H9 (cell line): ENCODE measurements around the gene ROR1. TPM values are rescaled to one million over a fixed set of nuclear protein-coding genes. Genes with fewer than 3 reads are reported as not detected.
"Not testable (repeated sequence)": the region's sequence is repeated elsewhere in the genome, so short reads cannot be mapped to it uniquely, and the experiment has no call there.

Experiments used
- DNase-seq: peaks from one replicate; pipeline ENCODE4 v3.0.0-alpha.2; 2017
- H2AFZ ChIP-seq: one replicate; pipeline ENCODE4 v1.6.1; 2013; ENCODE audit warnings: mild to moderate bottlenecking, low read length, control low read depth, moderate library complexity
- H2AK5ac ChIP-seq: 2 replicates; pipeline ENCODE4 v1.6.1; 2013; ENCODE audit warnings: low read length, control low read depth, mixed read lengths; ENCODE audit not compliant: insufficient read length
- H2BK120ac ChIP-seq: one replicate; pipeline ENCODE4 v1.6.1; 2013; ENCODE audit warnings: low read depth, mild to moderate bottlenecking, low read length, control low read depth, inconsistent platforms; ENCODE audit not compliant: poor library complexity, severe bottlenecking
- H2BK12ac ChIP-seq: 2 replicates; pipeline ENCODE4 v1.6.1; 2013; ENCODE audit warnings: low read length, control low read depth, mixed read lengths, low read depth; ENCODE audit not compliant: insufficient read length
- H2BK15ac ChIP-seq: 2 replicates; pipeline ENCODE4 v1.6.1; 2013; ENCODE audit warnings: low read depth, low read length, control low read depth
- H2BK20ac ChIP-seq: one replicate; pipeline ENCODE4 v1.6.1; 2013; ENCODE audit warnings: low read depth, mild to moderate bottlenecking, low read length, control low read depth, inconsistent platforms; ENCODE audit not compliant: poor library complexity, severe bottlenecking
- H2BK5ac ChIP-seq: 2 replicates; pipeline ENCODE4 v1.6.1; 2013; ENCODE audit warnings: low read length, control low read depth, mixed read lengths; ENCODE audit not compliant: insufficient read length
- H3K14ac ChIP-seq: 2 replicates; pipeline ENCODE4 v1.6.1; 2013; ENCODE audit warnings: low read length, control low read depth; ENCODE audit not compliant: insufficient read depth
- H3K18ac ChIP-seq: 2 replicates; pipeline ENCODE4 v1.6.1; 2013; ENCODE audit warnings: low read depth, mild to moderate bottlenecking, mixed read lengths, low read length, control low read depth; ENCODE audit not compliant: insufficient read length
- H3K23ac ChIP-seq: 2 replicates; pipeline ENCODE4 v1.6.1; 2013; ENCODE audit warnings: low read length, control low read depth, mixed read lengths, low read depth; ENCODE audit not compliant: insufficient read length
- H3K23me2 ChIP-seq: 2 replicates; pipeline ENCODE4 v1.6.1; 2013; ENCODE audit warnings: low read depth, mild to moderate bottlenecking, mixed read lengths, low read length, control low read depth; ENCODE audit not compliant: insufficient read length, poor library complexity, severe bottlenecking
- H3K27ac ChIP-seq: 2 replicates; pipeline ENCODE4 v1.5.1; 2013; ENCODE audit warnings: low read length, control low read depth, mixed read lengths, low read depth; ENCODE audit not compliant: insufficient read length
- H3K27me3 ChIP-seq: 2 replicates; pipeline ENCODE4 v1.6.1; 2013; ENCODE audit warnings: low read length, control low read depth, inconsistent platforms; ENCODE audit not compliant: insufficient read depth
- H3K4ac ChIP-seq: 2 replicates; pipeline ENCODE4 v1.6.1; 2013; ENCODE audit warnings: low read depth, mild to moderate bottlenecking, control low read depth, inconsistent platforms, low read length, moderate library complexity
- H3K4me1 ChIP-seq: 2 replicates; pipeline ENCODE4 v1.6.1; 2013; ENCODE audit warnings: low read length, control low read depth, inconsistent platforms; ENCODE audit not compliant: insufficient read depth
- H3K4me2 ChIP-seq: 2 replicates; pipeline ENCODE4 v1.6.1; 2013; ENCODE audit warnings: low read length, control low read depth, mixed read lengths; ENCODE audit not compliant: insufficient read length, insufficient read depth
- H3K56ac ChIP-seq: 2 replicates; pipeline ENCODE4 v1.6.1; 2013; ENCODE audit warnings: low read depth, mild to moderate bottlenecking, mixed read lengths, low read length, control low read depth; ENCODE audit not compliant: insufficient read length
- H3K79me1 ChIP-seq: 2 replicates; pipeline ENCODE4 v1.6.1; 2013; ENCODE audit warnings: low read depth, mild to moderate bottlenecking, moderate library complexity, low read length, control low read depth, inconsistent platforms; ENCODE audit not compliant: insufficient read depth, poor library complexity, severe bottlenecking
- H3K79me2 ChIP-seq: 2 replicates; pipeline ENCODE4 v1.6.1; 2013; ENCODE audit warnings: low read length, control low read depth, inconsistent platforms; ENCODE audit not compliant: insufficient read depth
- H3K9ac ChIP-seq: 2 replicates; pipeline ENCODE4 v1.6.1; 2013; ENCODE audit warnings: low read length, control low read depth, mixed read lengths; ENCODE audit not compliant: insufficient read length; ENCODE audit errors: extremely low read depth
- H3K9me3 ChIP-seq: one replicate; pipeline ENCODE4 v1.6.1; 2013; ENCODE audit warnings: low read depth, low read length, inconsistent platforms; ENCODE audit not compliant: control insufficient read depth
- H3T11ph ChIP-seq: one replicate; pipeline ENCODE4 v1.6.1; 2013; ENCODE audit warnings: mild to moderate bottlenecking, low read length, control low read depth, inconsistent platforms
- H4K20me1 ChIP-seq: one replicate; pipeline ENCODE4 v1.6.1; 2013; ENCODE audit not compliant: control insufficient read depth, insufficient read length, insufficient read depth
- H4K5ac ChIP-seq: 2 replicates; pipeline ENCODE4 v1.6.1; 2013; ENCODE audit warnings: low read depth, mild to moderate bottlenecking, mixed read lengths, low read length, control low read depth; ENCODE audit not compliant: insufficient read length
- H4K8ac ChIP-seq: replicated peaks from 2 replicates; pipeline ENCODE4 v1.6.1; 2013; ENCODE audit warnings: low read length, control low read depth, mixed read lengths, low read depth; ENCODE audit not compliant: insufficient read length
- H4K91ac ChIP-seq: 2 replicates; pipeline ENCODE4 v1.6.1; 2013; ENCODE audit warnings: low read depth, mild to moderate bottlenecking, moderate library complexity, mixed read lengths, low read length, control low read depth; ENCODE audit not compliant: insufficient read length
- H3K27ac Mint-ChIP-seq, 3 experiments: 2 replicates in 2 of 3; 3 replicates in 1 of 3; pipeline ENCODE4 v1.8.0; 2020 to 2021; ENCODE audit warnings: mixed read lengths in 3 of 3, mild to moderate bottlenecking in 1 of 3, moderate library complexity in 1 of 3
- H3K27me3 Mint-ChIP-seq: 2 replicates; pipeline ENCODE4 v1.8.0; 2021; ENCODE audit warnings: low read depth, mild to moderate bottlenecking, moderate library complexity, mixed read lengths
- H3K36me3 Mint-ChIP-seq, 3 experiments: 2 replicates in 2 of 3; 3 replicates in 1 of 3; pipeline ENCODE4 v1.8.0; 2020 to 2021; ENCODE audit warnings: low read depth in 3 of 3, mixed read lengths in 3 of 3; ENCODE audit not compliant: insufficient read depth in 1 of 3
- H3K4me1 Mint-ChIP-seq, 2 experiments: 2 replicates each; pipeline ENCODE4 v1.8.0; 2020; ENCODE audit warnings: mixed read lengths in 2 of 2
- H3K4me3 Mint-ChIP-seq, 2 experiments: 2 replicates in 1 of 2; 3 replicates in 1 of 2; pipeline ENCODE4 v1.8.0; 2020 to 2021; ENCODE audit warnings: mild to moderate bottlenecking in 2 of 2, mixed read lengths in 2 of 2, moderate library complexity in 1 of 2
- H3K9me3 Mint-ChIP-seq, 2 experiments: 2 replicates in 1 of 2; 3 replicates in 1 of 2; pipeline ENCODE4 v1.8.0; 2020; ENCODE audit warnings: mild to moderate bottlenecking in 2 of 2, mixed read lengths in 2 of 2, moderate library complexity in 1 of 2
- CTCF ChIP-seq: fragments of 200-600 bp; sonication (generic); conservative IDR thresholded peaks from 3 replicates; pipeline ENCODE4 v1.8.0; 2021; ENCODE audit warnings: antibody characterized with exemption, mild to moderate bottlenecking
- WGBS: extraction: QIAGEN DNeasy Blood & Tissue Kit; methylation state at CpG from one replicate; pipeline ENCODE4 v1.1.7; 2013; ENCODE audit warnings: missing lambda C conversion rate, low lambda C conversion rate, mixed read lengths; ENCODE audit not compliant: insufficient read length; ENCODE audit errors: extremely low coverage; 5-methylcytosine and 5-hydroxymethylcytosine counted together
- total RNA-seq: library from RNA; stranded (reverse); gene quantifications from 2 replicates; pipeline ENCODE4 v1.2.1, GENCODE V29; 2021

The ROR1 gene
- total RNA-seq, 1 experiment from 2014 or later, result 75.9 TPM

GRCh38 chr1:64100791-64101190, 327.0 kb downstream of the ROR1 start:
- WGBS, result no CpG with 5 or more reads among the region's 4 CpGs

GRCh38 chr1:64104585-64104984, 330.8 kb downstream of the ROR1 start:
- H2BK15ac ChIP-seq, H3K79me1 ChIP-seq, H3K23ac ChIP-seq, H2AFZ ChIP-seq, H3K27me3 Mint-ChIP-seq, H4K20me1 ChIP-seq, H2AK5ac ChIP-seq, H3K4me1 ChIP-seq, H3K36me3 Mint-ChIP-seq, H3K4ac ChIP-seq, H3K9me3 Mint-ChIP-seq, H3K9me3 ChIP-seq, H3T11ph ChIP-seq, H4K5ac ChIP-seq, H3K4me3 Mint-ChIP-seq, H3K27ac ChIP-seq, H4K8ac ChIP-seq, H3K27me3 ChIP-seq, H2BK20ac ChIP-seq, H3K56ac ChIP-seq, H3K18ac ChIP-seq, H2BK5ac ChIP-seq, DNase-seq, H4K91ac ChIP-seq, H2BK120ac ChIP-seq, H2BK12ac ChIP-seq, H3K14ac ChIP-seq, H3K9ac ChIP-seq, H3K4me2 ChIP-seq, H3K79me2 ChIP-seq, H3K23me2 ChIP-seq, H3K27ac Mint-ChIP-seq: not testable (repeated sequence)
- WGBS, result no CpG with 5 or more reads among the region's 1 CpG
- H3K4me1 Mint-ChIP-seq, result peaks cover 41 to 60% of the 10 kb centered on the region in 2 experiments

More at GRCh38 chr1:64100791-64101190, 327.0 kb downstream of the ROR1 start:
- H4K91ac ChIP-seq, result no peak overlapping the region
- H2BK12ac ChIP-seq, result no peak overlapping the region
- no peak overlapping the region for H2AFZ ChIP-seq
- no peak overlapping the region for H2BK20ac ChIP-seq
- no peak overlapping the region for H3T11ph ChIP-seq
- H3K9me3 Mint-ChIP-seq, result peaks cover 0 to 3% of the 10 kb centered on the region in 2 experiments; a peak in 1 of 5 replicates
- H3K18ac ChIP-seq, result no peak overlapping the region
- H3K23ac ChIP-seq, result no peak overlapping the region
- peaks cover 0 to 7% (median 4%) of the 10 kb centered on the region in 3 experiments; a peak in 3 of 7 replicates for H3K36me3 Mint-ChIP-seq
- no peak overlapping the region for H3K14ac ChIP-seq
- no peaks in the 10 kb centered on the region for H3K23me2 ChIP-seq
- no peak overlapping the region for H3K4me2 ChIP-seq
- H3K4me3 Mint-ChIP-seq, result no peak overlapping the region
- no peaks in the 10 kb centered on the region for H3K79me1 ChIP-seq
- no peak for DNase-seq
- no peaks in the 10 kb centered on the region for H3K27me3 Mint-ChIP-seq
- no peak overlapping the region for H2BK120ac ChIP-seq
- no peak overlapping the region for H2BK5ac ChIP-seq
- no peak overlapping the region for H4K5ac ChIP-seq
- no peaks in the 10 kb centered on the region for H3K27me3 ChIP-seq
- no peak overlapping the region for H3K56ac ChIP-seq
- no peak overlapping the region for H3K27ac Mint-ChIP-seq
- H2BK15ac ChIP-seq, result no peak overlapping the region
- H3K4me1 Mint-ChIP-seq, result peaks cover 40 to 50% of the 10 kb centered on the region in 2 experiments
- H3K4ac ChIP-seq, result no peak overlapping the region
- H4K20me1 ChIP-seq, result no peaks in the 10 kb centered on the region
- no peak overlapping the region for H3K9ac ChIP-seq
- no peak overlapping the region for H3K27ac ChIP-seq
- H3K9me3 ChIP-seq, result no peaks in the 10 kb centered on the region
- H2AK5ac ChIP-seq, result no peak overlapping the region
- no peak overlapping the region for H4K8ac ChIP-seq
- no peak for TF ChIP-seq CTCF
- peaks cover 10% of the 10 kb centered on the region; the same call in 1 of the 2 replicates for H3K4me1 ChIP-seq
- no peaks in the 10 kb centered on the region; the same call in 1 of the 2 replicates for H3K79me2 ChIP-seq
